Measurements from ENCODE around the gene CST2.
"Not testable (repeated sequence)": the region's sequence is repeated elsewhere in the genome, so short reads cannot be mapped to it uniquely, and the experiment has no call there.

Gene CST2

DNA sequence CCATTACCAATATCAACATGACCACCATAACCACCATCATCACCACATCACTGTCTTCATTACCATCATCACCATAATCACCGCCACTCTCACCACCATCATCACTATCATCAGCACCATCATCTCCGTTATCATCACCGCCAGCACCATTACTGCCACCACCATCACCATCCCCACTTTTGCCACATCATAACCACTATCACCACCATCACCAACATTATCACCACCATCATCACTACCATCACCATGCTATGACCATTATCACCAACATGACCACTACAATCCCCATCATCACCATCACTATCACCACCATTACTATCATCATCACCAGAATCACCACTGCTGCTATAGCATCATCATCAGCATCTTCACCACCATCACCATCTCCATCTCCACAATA lies 25.7 kb downstream of the CST2 start:
- no peak for DNase-seq

DNA sequence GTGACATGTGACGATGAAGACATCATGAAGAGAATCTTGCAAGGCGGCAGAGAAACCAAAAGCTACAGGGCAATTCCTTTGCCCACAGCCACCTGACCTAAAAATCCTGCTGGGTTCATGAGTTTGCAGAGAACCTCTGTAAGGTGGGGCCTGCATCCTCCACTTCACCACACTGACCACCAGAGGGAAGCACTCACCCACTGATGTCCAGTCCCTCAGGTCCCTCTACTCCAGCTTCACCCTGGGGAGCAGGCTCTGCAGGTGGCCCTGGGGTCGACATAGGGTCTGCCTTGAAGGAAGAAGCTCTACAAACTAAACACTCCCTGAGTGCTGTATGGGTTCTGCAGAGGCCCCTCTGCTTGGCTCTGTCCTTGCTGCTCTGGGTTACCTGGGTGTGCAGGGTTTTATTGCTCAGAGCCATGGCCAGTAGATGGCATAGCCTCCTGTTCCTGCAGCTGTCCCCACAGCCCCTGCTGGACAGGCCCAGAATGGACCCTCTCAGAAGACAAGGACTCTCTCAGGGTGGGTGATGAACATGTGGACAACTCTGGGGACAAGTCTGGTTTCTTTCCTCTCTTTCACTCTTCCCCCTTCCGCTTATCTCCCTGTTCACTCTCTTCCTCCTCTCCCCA lies 27.2 kb downstream of the CST2 start:
- DNase-seq: not testable (repeated sequence)

DNA sequence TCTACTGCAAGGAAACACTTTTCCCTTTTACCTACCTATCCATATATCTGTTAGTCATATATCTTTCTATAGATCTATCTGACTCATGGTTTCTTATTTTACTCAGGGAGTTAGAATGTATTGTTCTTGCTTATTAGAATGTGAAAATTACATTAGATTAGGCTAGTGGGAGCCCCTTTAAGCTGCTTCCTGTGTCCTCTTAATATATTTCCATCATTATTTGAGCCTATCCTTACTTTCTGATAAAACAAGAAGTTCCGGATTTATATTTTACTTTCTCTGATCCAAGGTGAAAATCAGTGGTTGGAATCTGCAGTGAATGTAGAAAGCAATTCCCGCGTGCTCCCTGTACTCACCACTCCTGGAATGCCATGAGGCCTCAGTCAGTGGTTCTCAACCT lies 31.0 kb downstream of the CST2 start:
- DNase-seq: no peak

DNA sequence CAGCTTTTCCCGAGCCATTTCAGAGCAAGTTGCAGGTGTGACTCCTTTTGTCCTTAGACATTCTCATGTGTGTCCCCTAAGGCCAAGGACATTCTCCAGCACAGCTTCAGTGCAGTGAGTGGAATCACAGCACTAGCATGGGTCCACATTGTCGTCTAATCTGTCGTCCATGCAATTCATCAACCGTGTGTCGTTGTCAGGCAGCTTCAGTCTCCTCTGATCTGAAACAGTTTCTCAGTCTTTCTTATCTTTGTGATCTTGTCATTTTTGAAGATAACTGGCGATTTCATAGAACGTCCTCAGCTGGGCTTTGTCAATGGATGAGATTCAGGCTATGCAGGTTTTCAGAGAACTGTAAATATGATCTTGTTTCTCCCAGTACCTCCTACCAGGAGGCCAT lies 31.7 kb downstream of the CST2 start:
- DNase-seq: no peak

DNA sequence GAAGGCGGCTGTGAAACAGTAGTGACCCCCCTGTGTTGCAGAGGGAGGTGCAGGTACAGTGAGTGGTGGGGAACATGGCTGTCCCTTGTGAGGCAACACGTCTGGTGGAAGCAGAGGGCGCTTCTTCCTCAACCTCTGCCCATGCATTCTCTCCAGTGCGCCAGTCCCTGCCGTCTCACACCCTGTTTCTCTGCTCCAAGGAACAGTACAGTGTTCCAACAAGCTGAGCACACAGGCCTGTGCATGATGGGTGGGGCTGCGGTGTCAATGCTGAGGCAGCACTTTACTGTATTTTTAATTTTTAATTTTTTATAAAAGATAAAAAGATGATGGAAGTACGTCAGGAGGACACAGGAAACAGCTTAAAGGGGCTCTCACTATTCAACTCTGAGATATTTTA lies 32.5 kb downstream of the CST2 start:
- DNase-seq: no peak

DNA sequence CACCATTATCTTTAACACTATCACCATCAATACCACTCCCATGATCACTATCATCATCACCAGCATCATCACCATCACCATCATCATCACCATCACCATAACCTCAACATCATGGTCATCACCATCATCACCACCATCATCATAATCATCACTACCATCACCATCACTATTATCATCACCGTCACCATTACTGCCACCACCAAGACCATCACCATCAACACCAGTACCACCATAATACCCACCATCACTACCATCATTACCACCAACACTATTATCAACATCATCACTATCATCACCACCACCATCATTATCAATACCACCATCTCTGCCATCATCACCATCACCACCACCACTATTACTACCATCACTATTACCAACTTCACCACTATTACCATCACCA lies 43.1 kb downstream of the CST2 start:
- DNase-seq: no peak

DNA sequence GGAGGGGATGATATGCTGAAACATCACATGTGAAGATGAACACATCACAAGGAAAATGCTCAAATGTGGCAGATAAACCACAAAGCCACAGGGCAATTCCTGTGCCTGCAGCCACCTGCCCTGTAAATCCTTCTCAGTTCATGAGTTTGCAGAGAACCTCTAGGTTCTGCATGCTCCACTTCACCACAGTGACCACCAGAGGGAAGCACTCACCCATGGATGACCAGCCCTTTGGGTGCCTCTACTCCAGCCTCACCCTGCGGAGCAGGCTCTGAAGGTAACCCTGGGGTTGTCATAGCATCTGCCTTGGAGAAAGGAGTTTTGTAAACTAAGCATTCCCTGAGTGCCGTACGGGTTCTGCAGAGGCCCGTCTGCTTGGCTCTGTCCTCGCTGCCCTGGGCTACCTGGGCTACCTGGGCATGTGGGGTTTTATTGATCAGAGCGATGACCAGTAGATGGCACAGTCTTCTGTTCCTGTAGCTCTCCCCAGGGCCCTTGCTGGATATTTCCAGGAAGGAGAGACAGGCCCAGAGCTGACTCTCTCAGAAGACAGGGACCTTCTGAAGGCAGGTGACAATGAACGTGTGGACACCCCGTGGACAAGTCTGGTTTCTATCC lies 44.1 kb downstream of the CST2 start:
- no peak for DNase-seq

DNA sequence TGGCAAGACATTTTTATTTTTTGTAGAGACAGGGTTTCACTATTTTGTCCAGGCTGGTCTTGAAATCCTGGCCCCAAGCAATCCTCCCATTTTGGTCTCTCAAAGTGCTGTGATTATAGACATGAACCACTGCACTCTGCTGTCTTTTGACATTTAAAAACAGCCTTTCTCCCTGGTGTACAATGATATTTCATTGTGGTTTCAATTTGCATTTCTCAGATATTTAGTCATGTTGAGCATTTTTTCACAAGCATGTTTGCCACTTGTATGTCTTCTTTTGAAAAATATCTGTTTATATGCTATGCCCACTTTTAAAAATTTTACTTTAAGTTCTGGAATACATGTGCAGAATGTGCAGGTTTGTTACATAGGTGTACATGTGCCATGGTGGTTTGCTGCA lies 47.9 kb downstream of the CST2 start:
- DNase-seq: not testable (repeated sequence)

DNA sequence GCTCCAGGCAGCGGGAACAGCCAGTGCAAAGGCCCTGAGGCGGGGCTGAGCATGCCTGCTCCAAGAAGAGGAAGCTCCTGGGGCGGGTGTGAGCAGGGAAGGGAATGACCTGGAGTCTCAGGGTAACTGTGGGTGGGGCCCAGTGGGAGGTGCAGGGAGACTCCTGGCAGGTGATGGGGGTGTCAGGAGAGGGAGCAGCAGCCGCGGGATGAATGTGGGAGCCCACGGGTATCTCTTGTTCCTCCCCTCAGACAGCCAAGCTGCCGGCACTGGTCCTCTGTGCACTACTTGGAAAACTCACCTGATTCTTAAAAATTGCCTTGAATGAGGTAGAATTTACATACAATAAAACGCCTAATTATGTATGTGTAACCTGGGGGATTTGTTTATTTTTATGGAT lies 49.1 kb downstream of the CST2 start:
- DNase-seq: not testable (repeated sequence)

DNA sequence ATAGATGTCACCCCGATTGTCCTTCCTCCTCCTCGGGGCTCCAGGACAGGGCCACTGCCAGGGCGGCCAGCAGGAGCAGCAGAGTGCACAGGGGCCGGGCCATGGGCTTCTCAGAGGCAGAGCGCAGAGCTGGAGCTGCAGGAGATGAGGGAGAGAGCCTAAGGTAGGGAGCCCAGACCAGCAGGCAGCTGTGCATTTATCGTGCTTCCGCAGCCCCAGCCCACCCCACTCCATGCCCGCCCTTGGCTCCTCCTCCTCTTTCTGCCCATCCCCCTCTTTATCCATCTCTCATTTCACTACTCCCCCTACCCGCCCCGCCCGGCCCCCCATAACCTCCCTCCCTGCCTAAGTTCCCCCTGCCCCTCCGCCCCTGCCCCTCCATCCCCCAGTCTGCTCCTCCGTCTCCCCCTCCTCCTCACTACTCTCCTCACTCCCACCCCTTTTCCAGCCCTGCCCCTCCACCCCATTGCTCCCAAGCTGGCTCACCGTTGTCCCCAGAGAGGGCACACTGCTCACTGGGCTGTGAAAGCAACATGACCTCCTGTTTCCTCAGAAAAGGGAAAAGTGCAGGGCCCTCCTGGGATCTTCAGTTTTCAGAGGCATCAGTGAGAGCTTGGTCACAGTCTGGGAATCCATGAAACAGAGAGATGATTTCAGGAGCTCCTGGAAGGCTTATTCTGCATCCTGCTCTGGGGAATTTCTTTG lies 50.3 kb downstream of the CST2 start:
- no peak for DNase-seq

DNA sequence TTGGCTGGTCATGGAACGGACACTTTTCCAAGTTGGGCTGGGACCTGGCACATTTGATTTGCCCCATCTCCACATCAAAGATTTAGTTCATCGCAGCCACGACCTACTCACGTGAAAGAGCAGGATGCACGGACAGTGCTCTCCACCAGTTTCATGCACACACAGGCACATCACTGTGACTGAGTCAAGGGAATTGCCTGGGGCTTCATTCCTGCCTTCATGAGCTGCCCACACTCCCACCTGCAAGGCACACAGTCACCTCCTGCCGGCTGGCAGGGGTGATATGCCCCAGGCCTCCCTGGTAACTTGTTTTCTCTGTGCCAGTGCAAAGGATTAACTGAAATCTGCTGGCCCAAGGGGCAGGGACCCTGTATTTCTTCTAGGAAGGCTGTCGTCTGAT lies 52.4 kb downstream of the CST2 start:
- no peak for DNase-seq
